Measurements from ENCODE around the gene C19orf25.

GRCh38 chr19:1491849-1492170 lies 12.8 kb upstream of the C19orf25 start:
- no peak for TF ChIP-seq EZH2 (IDR thresholded peaks at IDR 0.05; ENCODE audit: borderline replicate concordance, insufficient read depth, low read length, poor library complexity, severe bottlenecking)
- TF ChIP-seq CTCF (IDR thresholded peaks at IDR 0.05; ENCODE audit: poor library complexity, severe bottlenecking), result no peak
- TF ChIP-seq POLR2AphosphoS5 (IDR thresholded peaks at IDR 0.05), result no peak
